Measurements from ENCODE around the gene ZIM2.
"Not testable (repeated sequence)": the region's sequence is repeated elsewhere in the genome, so short reads cannot be mapped to it uniquely, and the experiment has no call there.

ZIM2 gene

GRCh38 chr19:56840451-56841192, at the start of gene ZIM2, which contains the start of gene PEG3:
Gene ZIM2, minus strand, starts transcription at chr19:56840726. Its CDS starts 16,449 bp downstream, at chr19:56824277.
Gene PEG3, minus strand, starts transcription at chr19:56840726. Its CDS starts 16,071 bp downstream, at chr19:56824655.
- TF ChIP-seq POLR2A (IDR thresholded peaks at IDR 0.05; ENCODE audit: low read depth, low read length) = no peak
- no peak for DNase-seq (ENCODE audit: insufficient read length, low spot score)
- FAIRE-seq = no peak

- FAIRE-seq = no peak
- no peak for TF ChIP-seq POLR2A (IDR thresholded peaks at IDR 0.05; ENCODE audit: low read depth, low read length)
- no peak for DNase-seq (ENCODE audit: insufficient read length, low spot score)
Measured at GRCh38 chr19:56885173-56885985, 44.9 kb upstream of the ZIM2 start.

- TF ChIP-seq POLR2A (IDR thresholded peaks at IDR 0.05; ENCODE audit: low read depth, low read length) = no peak
- DNase-seq (ENCODE audit: insufficient read length, low spot score) (no peak), FAIRE-seq (no peak)
Measured at GRCh38 chr19:56884441-56884840, 43.9 kb upstream of the ZIM2 start.

GRCh38 chr19:56880592-56881190, 40.2 kb upstream of the ZIM2 start:
- no peak for FAIRE-seq
- DNase-seq (ENCODE audit: insufficient read length, low spot score) = no peak
- TF ChIP-seq POLR2A (IDR thresholded peaks at IDR 0.05; ENCODE audit: low read depth, low read length) = no peak

GRCh38 chr19:56877069-56877715, 36.7 kb upstream of the ZIM2 start:
- FAIRE-seq (no peak), DNase-seq (ENCODE audit: insufficient read length, low spot score) (no peak)
- TF ChIP-seq POLR2A (IDR thresholded peaks at IDR 0.05; ENCODE audit: low read depth, low read length) = no peak

- DNase-seq (ENCODE audit: insufficient read length, low spot score) (no peak), FAIRE-seq (no peak)
- TF ChIP-seq POLR2A (IDR thresholded peaks at IDR 0.05; ENCODE audit: low read depth, low read length) = no peak
Measured at GRCh38 chr19:56875717-56876116, 35.2 kb upstream of the ZIM2 start.

- no peak for FAIRE-seq
Measured at GRCh38 chr19:56874530-56874929, 34.0 kb upstream of the ZIM2 start.

GRCh38 chr19:56873493-56873892, 33.0 kb upstream of the ZIM2 start:
- no peak for DNase-seq (ENCODE audit: insufficient read length, low spot score)
- TF ChIP-seq POLR2A (IDR thresholded peaks at IDR 0.05; ENCODE audit: low read depth, low read length) = no peak
- FAIRE-seq = no peak

More at GRCh38 chr19:56874530-56874929, 34.0 kb upstream of the ZIM2 start:
- TF ChIP-seq POLR2A (IDR thresholded peaks at IDR 0.05; ENCODE audit: low read depth, low read length) = no peak
- no peak for DNase-seq (ENCODE audit: insufficient read length, low spot score)

- TF ChIP-seq POLR2A (IDR thresholded peaks at IDR 0.05; ENCODE audit: low read depth, low read length) = no peak
- DNase-seq (ENCODE audit: insufficient read length, low spot score) (no peak), FAIRE-seq (no peak)
Measured at GRCh38 chr19:56869886-56870285, 29.4 kb upstream of the ZIM2 start.

- DNase-seq (ENCODE audit: insufficient read length, low spot score) = no peak
- no peak for TF ChIP-seq POLR2A (IDR thresholded peaks at IDR 0.05; ENCODE audit: low read depth, low read length)
- FAIRE-seq = no peak
Measured at GRCh38 chr19:56868446-56868845, 27.9 kb upstream of the ZIM2 start.

GRCh38 chr19:56866538-56866937, 26.0 kb upstream of the ZIM2 start:
- FAIRE-seq = no peak
- no peak for TF ChIP-seq POLR2A (IDR thresholded peaks at IDR 0.05; ENCODE audit: low read depth, low read length)
- no peak for DNase-seq (ENCODE audit: insufficient read length, low spot score)

- no peak for FAIRE-seq
- no peak for TF ChIP-seq POLR2A (IDR thresholded peaks at IDR 0.05; ENCODE audit: low read depth, low read length)
- DNase-seq (ENCODE audit: insufficient read length, low spot score) = no peak
Measured at GRCh38 chr19:56864443-56865125, 24.1 kb upstream of the ZIM2 start.

GRCh38 chr19:56862741-56863140, 22.2 kb upstream of the ZIM2 start:
- TF ChIP-seq POLR2A (IDR thresholded peaks at IDR 0.05; ENCODE audit: low read depth, low read length) = no peak
- no peak for FAIRE-seq
- DNase-seq (ENCODE audit: insufficient read length, low spot score) = no peak

GRCh38 chr19:56860409-56860808, 19.9 kb upstream of the ZIM2 start:
- not testable (repeated sequence) for FAIRE-seq; DNase-seq (ENCODE audit: insufficient read length, low spot score)
